ENCODE results near the gene FAM25C. TPM values are rescaled to one million over a fixed set of nuclear protein-coding genes. Genes with fewer than 3 reads are reported as not detected.
"Not testable (repeated sequence)": the region's sequence is repeated elsewhere in the genome, so short reads cannot be mapped to it uniquely, and the experiment has no call there.

FAM25C gene
- total RNA-seq, 4 donors from 2014 or later: not detected

DNA sequence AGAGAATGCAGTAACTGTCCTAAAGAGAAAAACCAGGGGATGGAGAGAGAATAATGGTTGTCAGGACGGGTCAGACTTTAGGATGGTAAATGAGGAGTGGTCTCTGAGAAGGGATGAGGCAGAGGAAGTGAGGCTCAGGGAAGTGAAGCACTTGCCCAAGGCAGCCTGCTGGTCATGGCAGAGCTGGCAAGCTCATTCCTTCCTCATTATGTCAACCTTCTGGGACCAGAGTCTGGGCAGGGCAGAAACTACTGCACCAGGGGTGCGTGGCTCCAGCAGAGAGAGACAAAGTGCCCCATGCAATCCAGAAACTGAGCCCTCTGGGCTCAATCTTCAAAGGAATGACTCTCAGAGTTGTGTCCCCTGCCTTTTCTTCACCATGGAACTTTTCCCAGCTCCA lies 27.5 kb downstream of the FAM25C start:
- H3K27me3 ChIP-seq; H3K36me3 ChIP-seq; H3K4me1 ChIP-seq; DNase-seq (ENCODE audit: low spot score in 2 of 2); H3K4me3 ChIP-seq; H3K9me3 ChIP-seq; H3K27ac ChIP-seq: not testable (repeated sequence)
- no CpG with 5 or more reads among the region's 2 CpGs for WGBS, 2 donors

- not testable (repeated sequence) for H3K4me3 ChIP-seq; H3K36me3 ChIP-seq; H3K27me3 ChIP-seq; H3K4me1 ChIP-seq; DNase-seq (ENCODE audit: low spot score in 2 of 2); H3K27ac ChIP-seq; H3K9me3 ChIP-seq
- WGBS, 2 donors: no CpG with 5 or more reads among the region's 5 CpGs
Observed at GRCh38 chr10:47971598-47971997, 28.0 kb downstream of the FAM25C start.

DNA sequence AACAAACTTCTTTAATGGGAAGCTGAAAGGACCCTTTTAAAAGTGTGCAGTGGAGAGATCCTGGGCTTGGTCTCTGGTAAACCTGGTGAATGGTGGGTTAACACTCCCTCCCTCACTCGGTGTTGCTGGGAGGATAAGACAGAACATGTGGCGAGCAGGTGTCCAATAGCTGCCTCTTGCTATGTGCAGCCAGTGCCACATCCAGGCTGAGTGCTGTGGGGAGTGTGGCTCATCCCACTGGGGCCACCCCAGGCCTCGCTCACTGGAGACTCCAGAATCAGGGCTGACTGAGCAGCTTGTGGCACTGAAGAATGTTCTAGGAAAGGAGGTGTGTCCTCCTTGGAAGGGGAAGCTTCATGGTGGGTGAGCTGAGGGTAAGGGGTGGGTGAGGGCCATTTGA lies 29.5 kb downstream of the FAM25C start:
- WGBS, 2 donors: 61 to 79% methylated on average over 2 to 3 of the region's 3 CpGs
- not testable (repeated sequence) for H3K9me3 ChIP-seq, H3K27ac ChIP-seq

DNA sequence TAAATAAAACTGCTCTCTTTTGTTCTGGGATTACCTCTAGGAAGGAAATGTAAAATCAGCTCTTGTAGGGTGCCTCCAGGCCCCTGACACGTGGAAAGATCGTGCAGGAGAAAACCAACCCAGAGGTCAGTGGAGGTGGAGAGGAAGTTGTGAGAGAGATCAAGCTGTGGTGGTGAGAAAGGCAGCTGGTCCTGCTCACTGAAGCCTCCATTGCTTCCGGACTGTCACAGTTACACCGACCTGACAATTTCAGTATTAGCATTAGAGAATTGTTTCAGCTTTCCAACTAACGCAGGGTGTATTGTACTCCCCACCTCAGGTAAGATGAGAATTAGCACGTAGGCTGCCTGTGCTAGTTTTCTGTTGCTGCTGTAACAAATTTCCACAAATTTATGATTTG lies 30.6 kb downstream of the FAM25C start:
- not testable (repeated sequence) for H3K27ac ChIP-seq; H3K4me3 ChIP-seq; DNase-seq (ENCODE audit: low spot score in 2 of 2); H3K4me1 ChIP-seq; H3K9me3 ChIP-seq; H3K36me3 ChIP-seq; H3K27me3 ChIP-seq
- 77 to 78% methylated on average over 5 to 6 of the region's 6 CpGs for WGBS, 2 donors

More for the DNA sequence above, 29.5 kb downstream of the FAM25C start:
- H3K4me1 ChIP-seq; H3K27me3 ChIP-seq; H3K4me3 ChIP-seq; H3K36me3 ChIP-seq; DNase-seq (ENCODE audit: low spot score in 2 of 2): not testable (repeated sequence)

- not testable (repeated sequence) for H3K4me1 ChIP-seq; H3K4me3 ChIP-seq; H3K27ac ChIP-seq; H3K27me3 ChIP-seq; H3K36me3 ChIP-seq; DNase-seq (ENCODE audit: low spot score in 2 of 2); H3K9me3 ChIP-seq
- WGBS, 2 donors: 0% methylated on average over 1 of the region's 14 CpGs; no CpG with 5 or more reads in 1 of the 2 donors
Observed at GRCh38 chr10:47964280-47965063, 35.1 kb downstream of the FAM25C start.

DNA sequence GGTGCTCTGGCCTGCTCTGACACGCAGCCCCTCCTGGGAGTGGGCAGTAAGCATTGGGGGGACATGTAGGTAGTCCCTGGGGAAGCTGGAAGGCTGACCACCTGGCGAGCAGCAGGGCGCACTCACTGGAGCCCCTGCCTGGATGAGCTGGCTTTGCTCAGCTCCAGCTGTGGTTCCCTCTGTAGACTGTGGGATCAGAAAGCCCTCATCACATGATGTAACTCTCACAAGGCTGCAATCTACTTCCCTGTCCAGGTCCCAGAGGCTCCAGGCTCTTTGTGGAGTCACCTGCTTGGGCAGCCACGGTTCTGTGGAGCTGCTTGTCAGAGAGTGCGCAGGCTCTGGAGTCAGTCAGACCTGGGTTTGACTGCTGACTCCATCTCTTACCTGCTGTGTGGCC lies 36.8 kb downstream of the FAM25C start:
- H3K36me3 ChIP-seq; H3K4me1 ChIP-seq; H3K27ac ChIP-seq; H3K9me3 ChIP-seq; H3K4me3 ChIP-seq; H3K27me3 ChIP-seq; DNase-seq (ENCODE audit: low spot score in 2 of 2): not testable (repeated sequence)
- WGBS, 2 donors: no CpG with 5 or more reads among the region's 5 CpGs

- not testable (repeated sequence) for DNase-seq (ENCODE audit: low spot score in 2 of 2); H3K27ac ChIP-seq; H3K36me3 ChIP-seq; H3K4me1 ChIP-seq; H3K4me3 ChIP-seq; H3K27me3 ChIP-seq; H3K9me3 ChIP-seq
- no CpG with 5 or more reads among the region's 2 CpGs for WGBS, 2 donors
Observed at GRCh38 chr10:47960699-47961098, 38.9 kb downstream of the FAM25C start.

DNA sequence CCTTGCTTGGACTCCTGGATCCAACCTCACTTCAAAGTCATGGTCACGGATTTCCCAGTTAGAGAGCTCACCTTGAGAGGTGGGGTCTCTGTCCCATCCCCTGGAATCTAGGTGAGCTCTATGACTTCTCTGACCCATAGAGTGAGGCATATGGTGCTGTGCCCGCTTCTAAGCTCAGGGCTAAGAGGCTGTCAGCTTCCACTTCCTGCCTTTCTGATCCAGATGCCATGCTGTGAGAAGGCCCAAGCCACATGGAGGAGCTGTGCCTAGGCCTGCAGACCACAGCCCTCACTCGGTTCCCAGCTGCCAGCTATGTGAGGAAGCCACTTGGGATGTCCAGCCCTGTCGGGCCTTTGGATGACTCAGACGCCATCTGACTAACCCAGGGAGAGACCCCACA lies 39.9 kb downstream of the FAM25C start:
- H3K4me3 ChIP-seq; H3K27me3 ChIP-seq; H3K4me1 ChIP-seq; H3K36me3 ChIP-seq; DNase-seq (ENCODE audit: low spot score in 2 of 2); H3K27ac ChIP-seq; H3K9me3 ChIP-seq: not testable (repeated sequence)
- 87 to 91% methylated on average over 3 to 4 of the region's 5 CpGs for WGBS, 2 donors

DNA sequence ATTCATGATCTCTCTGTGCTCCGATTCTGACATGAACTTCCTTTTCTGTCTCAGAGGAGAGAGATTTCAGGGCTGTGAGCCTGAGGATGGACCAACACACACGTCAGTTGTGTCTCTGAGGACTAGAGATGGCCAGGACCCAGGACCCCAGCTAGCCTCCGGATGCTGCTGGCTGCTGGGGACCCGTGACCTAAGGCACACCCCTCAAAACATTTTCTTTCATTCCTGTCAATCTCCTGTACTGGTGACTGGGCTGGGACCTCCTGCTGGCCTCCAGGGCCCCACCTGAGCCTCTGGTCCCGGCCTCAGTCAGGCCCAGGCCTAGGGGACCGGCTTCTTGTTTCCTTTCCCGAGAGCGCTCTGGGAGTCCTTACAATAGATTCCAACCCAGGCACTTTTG lies 42.4 kb downstream of the FAM25C start:
- H3K4me1 ChIP-seq; H3K27me3 ChIP-seq; H3K4me3 ChIP-seq; H3K27ac ChIP-seq; DNase-seq (ENCODE audit: low spot score in 2 of 2); H3K36me3 ChIP-seq; H3K9me3 ChIP-seq: not testable (repeated sequence)
- WGBS, 2 donors: 69 to 83% methylated on average over 7 to 8 of the region's 8 CpGs

DNA sequence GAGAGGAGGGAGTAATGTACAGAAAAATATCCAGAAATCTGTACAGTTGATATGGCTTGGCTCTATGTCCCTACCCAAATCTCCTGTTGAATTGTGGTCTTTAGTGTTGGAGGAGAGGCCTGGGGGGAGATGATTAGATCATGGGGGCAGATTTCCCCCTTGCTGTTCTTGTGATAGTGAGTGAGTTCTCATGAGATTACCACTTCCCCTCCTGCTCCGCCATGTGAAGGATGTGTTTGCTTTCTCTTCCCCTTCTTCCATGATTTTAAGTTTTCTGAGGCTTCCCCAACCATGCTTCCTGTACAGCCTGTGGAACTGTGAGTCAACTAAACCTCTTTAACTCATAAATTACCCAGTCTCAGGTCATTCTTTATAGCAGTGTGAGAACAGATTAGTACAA lies 52.2 kb downstream of the FAM25C start:
- H3K36me3 ChIP-seq; H3K9me3 ChIP-seq; H3K27ac ChIP-seq; H3K27me3 ChIP-seq; H3K4me3 ChIP-seq; DNase-seq (ENCODE audit: low spot score in 2 of 2); H3K4me1 ChIP-seq: not testable (repeated sequence)
- WGBS, 2 donors: 71 to 80% methylated on average over 1 of the region's 1 CpG

Small RNAs within 50 kb of the gene (small RNA-seq; reads per million reads assigned to genes)
- gene RNA5SP315: not detected

Other genes with a start within 250 kb of the FAM25C start
- 10 to 100 TPM in 2 of 4 donors, 1 to 10 TPM in 2; 4.6 to 15.5 (median 8.8) TPM for gene SYT15B, start 236.2 kb downstream of the FAM25C start, total RNA-seq
- not detected for gene NPY4R2, start 81.1 kb downstream of the FAM25C start, total RNA-seq

Data from tibial nerve (tissue), 4 donors.